ENCODE results near the gene PIRT. TPM values are rescaled to one million over a fixed set of nuclear protein-coding genes. Genes with fewer than 3 reads are reported as not detected.

PIRT gene
- total RNA-seq, 1 donor from 2014 or later, result under 0.01 TPM

DNA sequence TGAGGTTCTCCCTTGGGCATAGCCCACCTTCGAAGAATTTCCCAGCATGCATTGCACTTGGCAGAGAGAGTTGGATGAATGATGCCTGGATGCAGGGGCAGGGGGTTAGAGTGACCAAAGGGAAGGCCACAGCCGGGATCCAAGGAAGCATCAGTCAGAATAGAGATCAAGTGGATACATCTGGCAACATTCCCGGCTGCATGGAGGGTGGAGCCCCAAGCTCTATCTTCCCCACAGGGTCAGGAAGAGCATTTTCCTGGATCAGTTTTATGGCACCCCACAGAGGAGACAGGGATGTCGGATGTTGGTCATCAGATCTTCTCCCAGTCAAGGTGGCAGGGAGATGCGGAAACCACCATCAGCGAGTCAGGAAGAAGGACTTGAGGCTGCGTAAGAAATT is 13.0 kb downstream of the PIRT start:
- FAIRE-seq (no peak), DNase-seq (ENCODE audit: low spot score in 2 of 2) (no peak)

DNA sequence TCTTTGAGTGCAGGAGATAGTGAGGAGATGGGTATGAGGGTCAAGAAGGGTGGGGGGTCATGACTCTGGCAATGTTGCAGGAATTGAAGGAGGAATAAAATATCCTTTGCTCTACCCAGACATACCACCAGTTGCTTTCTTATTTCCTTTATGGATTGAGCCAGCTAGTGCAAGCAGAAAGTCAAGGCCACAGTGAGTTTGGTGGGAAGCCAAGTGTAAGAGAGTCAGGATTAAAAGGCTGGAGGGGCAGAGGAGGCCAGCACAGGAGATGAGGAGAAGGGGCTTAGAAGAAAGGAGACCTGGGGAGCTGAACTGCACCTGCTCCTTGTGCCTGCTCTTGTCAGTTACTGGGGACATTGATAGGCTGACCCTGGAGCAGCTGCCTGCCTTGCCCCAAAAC is 16.1 kb downstream of the PIRT start:
- FAIRE-seq (no peak), DNase-seq (ENCODE audit: low spot score in 2 of 2) (no peak)

DNA sequence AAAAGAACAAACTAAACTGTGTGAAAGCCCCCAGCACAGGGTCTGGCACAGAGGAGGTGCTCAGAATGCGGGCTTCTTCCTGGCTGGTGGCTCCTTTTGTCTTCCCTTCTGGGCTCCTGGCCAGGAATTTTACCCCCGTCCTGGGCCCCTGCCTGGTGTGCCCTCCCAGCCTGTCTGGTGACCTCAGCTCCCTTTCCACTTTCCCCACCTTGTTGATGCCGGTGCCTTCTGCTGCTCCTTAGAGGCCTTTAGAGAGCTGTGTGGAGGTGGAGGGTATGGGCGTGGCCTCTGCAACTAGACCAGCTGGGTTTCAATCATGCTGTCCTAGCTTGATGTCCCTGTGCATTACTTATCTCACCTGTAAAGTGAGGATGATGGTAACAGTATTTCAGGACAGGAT is 16.8 kb downstream of the PIRT start:
- DNase-seq (ENCODE audit: low spot score in 2 of 2), result no peak
- FAIRE-seq, result no peak

DNA sequence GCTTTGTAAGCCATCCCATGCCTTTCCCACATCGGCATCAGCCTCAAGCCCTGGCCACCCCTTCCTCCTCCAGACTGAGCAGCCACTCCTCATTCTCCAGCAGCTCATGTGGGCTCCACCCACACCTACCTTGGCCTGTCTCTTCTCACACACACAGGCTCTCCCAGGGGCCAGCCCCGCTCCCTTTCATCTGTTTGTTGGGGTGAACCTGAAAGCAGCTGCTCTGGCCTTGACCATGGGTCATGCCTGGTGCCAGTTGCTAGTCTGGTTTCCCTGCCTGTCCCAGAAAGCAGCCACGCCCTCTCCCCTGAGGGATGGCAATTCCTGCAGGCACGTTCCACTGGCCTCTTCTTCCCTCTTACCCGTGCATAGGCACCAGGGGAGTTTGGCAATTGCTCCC is 22.6 kb downstream of the PIRT start:
- no peak for FAIRE-seq

DNA sequence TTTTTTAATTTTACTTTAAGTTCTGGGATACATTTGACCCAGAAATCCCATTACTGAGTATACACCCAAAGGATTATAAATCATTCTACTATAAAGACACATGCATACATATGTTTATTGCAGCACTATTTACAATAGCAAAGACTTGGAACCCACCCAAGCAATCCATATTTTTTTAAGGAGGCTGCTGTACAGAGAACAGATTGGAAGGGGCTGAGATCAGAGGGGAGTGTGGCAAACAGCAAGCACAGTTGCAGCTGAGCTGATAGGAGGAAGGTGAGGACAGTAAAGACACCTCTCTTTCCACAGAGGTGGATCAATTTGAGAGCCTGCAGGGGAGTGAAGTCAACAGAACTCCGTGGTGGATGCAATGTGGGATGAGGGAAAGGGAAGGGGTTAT is 23.8 kb downstream of the PIRT start:
- DNase-seq (ENCODE audit: low spot score in 2 of 2), result no peak
- FAIRE-seq, result no peak

More for the DNA sequence above, 22.6 kb downstream of the PIRT start:
- no peak for DNase-seq (ENCODE audit: low spot score in 2 of 2)

DNA sequence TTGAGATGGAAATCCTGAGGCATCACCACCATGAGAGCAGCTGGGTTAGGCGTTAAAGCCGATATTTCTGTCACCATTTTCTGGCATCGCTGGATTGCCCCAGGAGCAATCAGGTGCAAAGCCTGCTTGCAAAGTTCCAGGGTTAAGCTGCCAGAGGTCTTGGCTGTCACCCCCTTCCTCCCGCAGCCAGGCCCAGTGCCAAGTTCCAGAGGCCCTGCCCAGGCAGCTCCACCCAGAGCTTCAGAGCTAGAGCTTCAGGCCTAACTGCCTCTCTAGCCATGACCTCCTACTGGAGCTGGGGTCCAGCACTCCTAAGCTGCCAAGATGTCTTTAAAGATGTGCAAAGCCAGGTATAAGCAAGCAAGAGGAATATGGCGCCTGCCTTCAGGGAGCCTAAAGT is 25.2 kb downstream of the PIRT start:
- FAIRE-seq (no peak), DNase-seq (ENCODE audit: low spot score in 2 of 2) (no peak)

DNA sequence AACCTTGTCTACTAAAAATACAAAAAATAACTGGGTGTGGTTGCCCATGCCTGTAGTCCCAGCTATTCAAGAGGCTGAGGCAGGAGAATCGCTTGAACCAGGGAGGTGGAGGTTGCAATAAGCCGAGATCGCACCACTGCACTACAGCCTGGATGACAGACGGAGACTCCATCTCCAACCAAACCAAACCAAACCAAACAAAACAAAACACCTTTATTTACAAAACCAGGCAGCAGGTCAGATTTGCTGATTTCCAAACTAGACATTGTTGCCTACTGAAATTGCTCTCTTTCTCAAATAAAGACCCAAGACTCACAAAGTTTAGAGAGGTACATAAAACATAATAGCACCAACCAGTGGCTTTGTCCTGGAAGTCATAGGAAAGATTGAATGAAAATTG is 28.3 kb downstream of the PIRT start:
- no peak for FAIRE-seq
- DNase-seq (ENCODE audit: low spot score in 2 of 2), result no peak

DNA sequence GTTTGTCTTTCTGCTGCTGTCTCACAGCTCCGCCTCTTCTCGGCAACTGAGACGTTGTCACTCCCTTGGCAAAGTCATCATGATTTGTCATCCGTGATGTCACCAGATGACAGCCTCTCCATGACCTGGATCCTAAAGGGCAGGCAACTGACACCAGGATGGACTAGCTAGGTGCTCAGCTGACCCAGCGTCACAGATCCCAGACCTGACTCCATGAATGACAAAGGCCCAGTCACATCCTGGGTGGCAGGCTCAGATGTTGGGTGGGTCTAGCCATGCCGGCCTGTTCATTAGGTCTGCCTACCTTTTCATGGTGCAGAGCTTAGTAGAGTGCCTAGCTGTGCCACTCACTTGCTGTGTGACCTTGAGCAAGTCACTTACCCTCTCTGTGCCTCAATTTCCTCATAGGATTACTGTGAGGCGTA is 30.2 kb downstream of the PIRT start:
- DNase-seq (ENCODE audit: low spot score in 2 of 2), result no peak
- FAIRE-seq, result no peak

DNA sequence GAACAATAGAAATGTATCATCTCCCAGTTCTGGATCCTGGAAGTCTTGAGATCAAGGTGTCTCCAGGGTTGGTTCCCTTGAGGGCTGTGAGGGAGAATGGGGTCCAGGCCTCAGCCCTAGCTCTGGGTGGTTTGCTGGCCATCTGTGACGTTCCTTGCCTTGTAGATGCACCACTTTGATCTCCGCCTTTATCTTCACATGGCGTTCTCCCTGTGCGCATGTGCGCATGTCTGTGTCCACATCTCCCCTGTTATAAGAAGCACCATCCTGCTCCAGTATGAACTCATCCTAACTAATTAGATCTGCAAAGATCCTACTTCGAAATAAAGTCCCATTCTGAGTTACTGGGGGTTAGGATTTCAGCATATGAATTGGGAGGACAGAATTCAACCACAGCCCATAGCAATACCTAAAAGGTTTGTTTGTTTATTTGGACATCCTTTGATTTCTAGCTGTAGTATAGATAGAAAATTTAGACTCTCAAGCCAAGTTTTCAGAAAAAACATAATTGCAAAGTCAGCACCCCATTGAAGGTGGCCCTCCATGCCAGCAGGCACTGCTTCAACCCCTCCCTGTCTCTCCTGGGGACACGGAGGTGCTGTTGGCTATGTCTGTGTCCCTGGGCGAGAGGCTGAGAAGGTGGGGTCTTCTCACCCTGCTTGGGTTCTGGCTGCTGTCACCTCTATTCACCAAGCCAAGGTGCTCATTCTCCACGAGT is 31.2 kb downstream of the PIRT start:
- FAIRE-seq, result no peak
- DNase-seq (ENCODE audit: low spot score in 2 of 2), result no peak

DNA sequence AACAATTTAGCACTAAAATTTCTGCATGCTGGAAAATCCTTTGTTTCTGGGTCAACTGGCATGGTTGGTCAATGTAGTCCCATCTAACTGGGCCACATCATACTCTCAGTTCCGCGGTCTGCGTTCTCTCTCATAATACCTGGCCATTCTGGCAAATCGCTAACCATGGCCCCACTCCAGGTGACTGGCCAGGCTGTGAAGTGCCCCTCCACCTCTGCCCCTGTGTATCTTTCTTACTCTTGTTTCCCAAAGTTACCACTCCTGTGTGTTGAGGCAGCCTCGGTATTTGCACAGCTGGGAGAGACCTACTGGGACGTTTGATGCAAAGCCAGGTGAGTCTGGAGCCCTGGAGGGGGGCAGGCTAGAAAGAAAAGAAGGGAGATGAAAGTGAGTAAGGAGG is 32.0 kb downstream of the PIRT start:
- FAIRE-seq, result no peak
- DNase-seq (ENCODE audit: low spot score in 2 of 2), result no peak

DNA sequence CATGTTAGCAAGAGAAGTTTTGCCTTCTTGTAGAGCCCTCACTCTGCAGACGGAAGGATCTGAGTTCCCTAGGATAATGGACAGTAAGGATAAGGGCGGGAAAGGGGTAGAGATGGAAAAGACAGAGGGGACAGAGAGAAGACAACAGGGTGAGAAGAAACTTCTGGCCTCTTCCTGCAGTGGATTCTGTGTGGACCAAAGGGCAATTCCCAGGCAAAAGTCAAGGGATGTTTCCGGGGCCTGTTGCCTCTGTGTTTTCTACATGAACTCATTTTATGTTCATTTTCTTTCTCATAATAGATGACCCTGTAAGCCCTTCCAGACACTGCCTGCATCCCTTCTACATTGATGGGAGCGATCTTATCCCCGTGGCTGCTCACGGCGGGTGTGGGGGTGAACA is 33.3 kb downstream of the PIRT start:
- no peak for DNase-seq (ENCODE audit: low spot score in 2 of 2)
- FAIRE-seq, result no peak

DNA sequence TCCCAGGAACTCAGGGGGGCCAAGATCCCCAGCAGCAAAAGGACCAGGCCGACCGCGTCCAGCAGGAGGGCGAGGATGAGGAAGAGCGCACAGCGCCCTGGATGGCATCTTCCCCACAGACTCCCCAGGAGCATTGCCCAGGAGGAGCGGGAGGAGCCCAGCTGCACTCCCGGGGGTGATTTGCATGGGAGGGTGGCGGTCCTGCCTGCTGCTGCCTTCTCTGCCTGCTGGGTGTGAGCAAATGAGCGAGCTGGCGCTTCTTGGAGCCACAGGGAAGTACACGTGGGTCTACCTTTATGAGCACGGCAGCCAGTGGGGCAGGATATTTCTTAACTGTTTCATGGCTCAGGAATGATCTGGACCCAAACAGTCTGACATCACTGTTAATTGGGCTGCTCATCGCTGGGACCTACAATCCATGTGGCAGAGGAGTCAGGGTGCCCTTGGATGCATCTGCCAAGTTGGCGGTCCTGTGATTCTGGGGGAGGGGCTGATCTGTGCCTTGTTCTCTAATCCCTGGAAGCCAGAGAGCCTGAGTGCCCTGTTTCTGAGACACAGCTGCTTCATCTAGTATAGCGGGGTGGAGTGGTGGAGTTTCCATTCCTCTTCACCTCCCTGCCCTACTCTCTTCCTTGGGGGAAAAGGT is 33.9 kb downstream of the PIRT start, which contains the start of gene TMEM238L:
TSS of gene TMEM238L (minus strand) at position 270 of the 646 bp plus-strand sequence. CDS start at position 134, 136 bp downstream.
- DNase-seq (ENCODE audit: low spot score in 2 of 2), result no peak
- no peak for FAIRE-seq

DNA sequence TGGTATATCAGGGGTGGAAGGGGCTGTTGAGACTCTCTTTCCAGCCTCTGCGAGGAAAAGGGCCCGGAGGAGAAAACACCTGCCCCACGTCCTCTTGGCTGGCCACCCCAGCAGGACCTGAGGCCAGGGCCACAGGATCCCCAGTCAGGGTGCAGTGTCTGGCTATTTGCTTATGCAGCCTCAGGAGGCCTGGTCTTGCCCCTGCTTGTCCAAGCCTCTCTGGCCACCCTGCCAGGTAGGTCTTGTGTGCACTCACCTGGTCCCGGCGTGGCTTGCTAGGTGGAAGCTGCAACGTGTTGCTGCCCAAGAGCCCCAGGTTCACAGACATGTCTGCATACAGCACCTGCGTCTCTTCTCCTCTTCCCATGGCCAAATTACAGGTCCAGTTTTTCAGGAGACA is 34.5 kb downstream of the PIRT start:
- DNase-seq (ENCODE audit: low spot score in 2 of 2) (no peak), FAIRE-seq (no peak)

DNA sequence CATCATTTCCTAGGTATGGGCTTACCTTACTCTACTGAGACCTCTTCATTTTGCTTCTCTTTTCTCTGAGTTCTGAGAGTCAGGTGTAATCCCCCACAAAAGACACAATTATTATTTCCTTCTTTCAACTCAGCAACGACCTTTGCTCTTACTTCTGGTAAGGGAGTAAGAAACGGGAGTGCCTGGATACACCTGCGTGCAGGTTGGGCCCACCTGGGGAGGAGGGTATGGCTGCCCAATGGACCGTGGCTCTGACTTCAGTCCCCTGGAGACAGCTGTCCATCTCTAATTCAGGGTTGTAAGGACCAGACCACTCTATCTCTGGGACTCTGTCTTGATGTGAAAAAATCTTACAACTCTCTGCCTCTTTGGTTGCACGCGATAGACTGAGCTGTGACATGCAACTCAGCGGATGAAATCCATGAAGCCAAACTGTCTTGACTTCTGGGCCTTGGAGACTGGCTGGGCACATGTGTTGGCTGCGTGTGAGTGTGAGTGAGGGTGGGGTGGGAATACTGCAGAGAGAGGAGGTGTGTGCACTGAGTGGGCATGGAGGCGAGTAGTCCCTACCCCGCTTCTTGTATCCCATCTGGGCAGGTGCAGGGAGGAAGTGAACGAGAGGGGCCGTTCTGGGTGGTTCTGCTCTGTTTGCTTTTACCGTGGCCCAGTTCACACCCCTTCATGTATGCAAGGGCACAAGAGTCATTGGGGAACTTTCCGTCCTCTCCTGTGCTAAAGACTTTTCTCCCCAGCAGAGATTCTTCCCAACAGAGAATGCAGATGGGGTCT is 35.2 kb downstream of the PIRT start:
- FAIRE-seq, result no peak

DNA sequence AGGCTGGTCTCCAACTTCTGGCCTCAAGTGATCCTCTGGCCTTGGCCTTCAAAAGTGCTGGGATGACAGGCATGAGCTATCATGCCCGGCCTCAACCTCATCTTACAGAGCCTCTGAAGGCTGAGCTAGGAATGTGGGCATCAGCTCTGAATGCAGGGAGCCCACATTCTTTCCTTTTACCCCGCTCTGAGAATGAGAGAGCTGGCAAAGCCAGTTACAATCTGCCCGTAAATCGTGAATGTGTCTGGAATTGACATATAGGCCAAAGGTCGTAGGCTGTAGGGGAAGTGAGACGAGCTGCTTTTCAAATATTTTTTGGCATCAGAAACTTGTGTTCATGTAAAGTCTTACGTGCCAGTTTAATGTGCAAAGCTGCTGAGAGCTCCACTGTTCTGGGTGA is 38.5 kb downstream of the PIRT start:
- no peak for DNase-seq (ENCODE audit: low spot score in 2 of 2)
- no peak for FAIRE-seq

More for the DNA sequence above, 35.2 kb downstream of the PIRT start:
- DNase-seq (ENCODE audit: low spot score in 2 of 2), result no peak

DNA sequence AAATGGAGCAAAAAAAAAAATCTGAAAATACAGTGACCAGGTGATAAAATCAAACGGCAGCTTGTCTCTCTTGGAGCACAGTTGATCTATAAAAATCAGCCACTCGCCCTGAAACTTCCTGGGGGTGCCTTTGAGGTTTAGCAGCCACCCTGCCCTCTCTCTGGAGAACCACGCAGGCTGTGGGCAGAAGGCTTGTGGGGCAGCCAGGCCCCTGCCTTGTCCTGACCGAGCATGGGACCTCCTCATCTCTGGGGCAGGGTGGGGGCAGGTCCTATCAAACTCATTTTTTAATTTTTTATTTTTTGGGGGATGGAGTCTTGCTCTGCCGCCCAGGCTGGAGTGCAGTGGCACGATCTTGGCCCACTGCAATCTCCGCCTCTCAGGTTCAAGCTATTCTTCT is 39.0 kb downstream of the PIRT start:
- FAIRE-seq (no peak), DNase-seq (ENCODE audit: low spot score in 2 of 2) (no peak)

DNA sequence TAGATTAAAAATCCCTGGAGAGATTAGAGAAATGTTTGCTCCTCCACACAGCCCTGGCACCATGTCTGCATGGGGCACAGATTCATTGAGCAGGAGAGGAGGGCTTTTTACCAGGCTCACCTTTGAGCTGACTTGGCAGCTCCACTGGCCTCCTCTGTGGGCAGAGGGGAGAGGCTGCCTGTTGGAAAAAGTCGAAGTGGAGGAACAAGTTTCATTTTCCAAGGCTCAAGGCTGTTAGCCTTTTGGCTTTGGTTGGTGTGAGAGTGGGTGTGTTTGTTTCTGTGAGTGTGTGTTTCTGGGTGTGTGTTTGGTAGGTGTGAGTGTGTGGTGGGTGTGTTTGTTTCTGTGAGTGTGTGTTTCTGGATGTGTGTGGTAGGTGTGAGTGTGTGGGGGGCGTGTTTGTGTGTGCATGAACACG is 39.5 kb downstream of the PIRT start:
- DNase-seq (ENCODE audit: low spot score in 2 of 2) (no peak), FAIRE-seq (no peak)

DNA sequence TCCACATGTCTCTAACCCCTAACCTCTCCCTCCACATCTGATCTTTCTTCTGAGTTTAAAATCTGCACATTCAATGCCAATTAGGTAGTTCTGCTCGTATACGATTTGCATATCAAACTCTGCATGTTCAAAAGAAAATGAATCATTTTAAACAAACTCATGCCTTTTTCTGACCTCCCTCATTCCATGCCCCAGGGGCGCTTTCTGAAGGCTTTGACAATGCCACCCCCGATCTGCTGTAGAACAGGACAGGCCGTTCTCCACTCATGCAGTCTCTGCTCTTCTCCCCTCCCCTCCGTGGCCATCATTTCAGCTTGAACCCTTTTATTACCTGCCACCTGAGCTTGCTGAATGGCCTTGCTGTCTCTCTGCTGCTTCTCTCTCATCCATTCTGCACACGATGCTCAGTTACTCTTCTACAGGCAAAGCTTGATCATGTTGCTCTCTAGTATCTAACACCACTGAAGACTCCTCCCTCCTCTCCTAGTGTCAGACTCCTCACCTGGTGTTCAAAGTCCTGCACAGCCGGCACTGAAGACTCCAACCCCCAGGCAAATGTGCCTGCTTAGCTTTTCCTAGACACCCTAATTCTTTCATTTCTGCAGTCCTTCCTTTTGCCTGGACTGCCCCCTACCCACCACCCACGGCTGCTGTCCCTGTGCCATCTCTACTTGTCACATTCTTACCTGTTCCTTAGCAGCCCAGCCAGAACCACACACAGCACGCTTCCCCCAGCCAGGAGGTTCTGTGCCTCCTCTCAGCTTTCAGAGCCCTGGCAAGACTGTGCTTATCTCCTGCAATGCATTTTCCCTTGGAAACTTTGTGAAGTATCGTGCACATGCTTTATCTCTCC is 40.2 kb downstream of the PIRT start:
- DNase-seq (ENCODE audit: low spot score in 2 of 2) (no peak), FAIRE-seq (no peak)

DNA sequence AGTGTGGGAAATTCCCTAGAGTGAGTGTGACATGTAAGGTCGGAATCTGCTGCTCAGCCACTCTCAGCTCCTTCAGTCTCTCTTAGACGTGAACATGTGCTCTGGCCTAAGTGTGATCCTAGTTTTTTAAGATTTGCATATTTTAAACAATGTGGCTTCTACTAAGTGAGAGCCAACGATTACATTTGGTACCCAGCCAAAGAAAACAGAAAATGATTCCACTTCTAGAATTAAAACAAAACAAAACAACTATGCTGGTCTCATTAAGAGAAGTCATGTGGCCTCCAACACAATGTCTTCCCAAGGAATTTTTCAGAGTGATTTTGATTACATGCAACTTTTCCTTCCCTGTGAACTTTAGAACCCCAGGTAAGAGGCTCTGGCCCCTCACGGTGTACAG is 44.1 kb downstream of the PIRT start:
- FAIRE-seq, result no peak

DNA sequence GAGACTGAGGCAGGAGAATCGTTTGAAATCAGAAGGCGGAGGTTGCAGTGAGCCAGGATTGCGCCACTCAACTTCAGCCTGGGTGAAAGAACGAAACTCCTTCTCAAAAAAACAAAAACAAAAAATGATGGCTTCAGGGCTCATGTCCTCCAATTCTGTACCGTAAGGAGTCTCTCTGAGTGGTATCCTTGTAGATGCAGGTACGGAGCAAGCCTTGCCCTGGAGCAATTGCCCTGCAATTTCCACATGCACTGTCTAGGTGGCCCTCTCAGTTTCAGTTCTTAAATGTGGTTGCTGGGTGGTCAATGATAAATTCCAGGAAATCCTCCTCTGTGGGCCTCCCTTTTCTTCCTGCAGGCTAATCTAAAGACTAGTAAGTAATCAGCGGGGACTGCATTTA is 44.6 kb downstream of the PIRT start:
- FAIRE-seq (no peak), DNase-seq (ENCODE audit: low spot score in 2 of 2) (no peak)

More for the DNA sequence above, 44.1 kb downstream of the PIRT start:
- DNase-seq (ENCODE audit: low spot score in 2 of 2), result no peak
